GM12873 (cell line): Measurements from ENCODE around the gene CD8B2.

ENCODE experiments used
- TF ChIP-seq, protein P1 (sequence below): IDR thresholded peaks from 2 replicates; pipeline ENCODE4 v1.5.1; 2012; ENCODE audit warnings: low read depth, mild to moderate bottlenecking, moderate library complexity, low read length, control low read depth; ENCODE audit not compliant: insufficient read depth; ENCODE audit errors: missing control alignments

CD8B2 gene

GRCh38 chr2:106546391-106546990 lies 59.3 kb downstream of the CD8B2 start:
- TF ChIP-seq, protein P1, sequence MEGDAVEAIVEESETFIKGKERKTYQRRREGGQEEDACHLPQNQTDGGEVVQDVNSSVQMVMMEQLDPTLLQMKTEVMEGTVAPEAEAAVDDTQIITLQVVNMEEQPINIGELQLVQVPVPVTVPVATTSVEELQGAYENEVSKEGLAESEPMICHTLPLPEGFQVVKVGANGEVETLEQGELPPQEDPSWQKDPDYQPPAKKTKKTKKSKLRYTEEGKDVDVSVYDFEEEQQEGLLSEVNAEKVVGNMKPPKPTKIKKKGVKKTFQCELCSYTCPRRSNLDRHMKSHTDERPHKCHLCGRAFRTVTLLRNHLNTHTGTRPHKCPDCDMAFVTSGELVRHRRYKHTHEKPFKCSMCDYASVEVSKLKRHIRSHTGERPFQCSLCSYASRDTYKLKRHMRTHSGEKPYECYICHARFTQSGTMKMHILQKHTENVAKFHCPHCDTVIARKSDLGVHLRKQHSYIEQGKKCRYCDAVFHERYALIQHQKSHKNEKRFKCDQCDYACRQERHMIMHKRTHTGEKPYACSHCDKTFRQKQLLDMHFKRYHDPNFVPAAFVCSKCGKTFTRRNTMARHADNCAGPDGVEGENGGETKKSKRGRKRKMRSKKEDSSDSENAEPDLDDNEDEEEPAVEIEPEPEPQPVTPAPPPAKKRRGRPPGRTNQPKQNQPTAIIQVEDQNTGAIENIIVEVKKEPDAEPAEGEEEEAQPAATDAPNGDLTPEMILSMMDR = no peak

DNA sequence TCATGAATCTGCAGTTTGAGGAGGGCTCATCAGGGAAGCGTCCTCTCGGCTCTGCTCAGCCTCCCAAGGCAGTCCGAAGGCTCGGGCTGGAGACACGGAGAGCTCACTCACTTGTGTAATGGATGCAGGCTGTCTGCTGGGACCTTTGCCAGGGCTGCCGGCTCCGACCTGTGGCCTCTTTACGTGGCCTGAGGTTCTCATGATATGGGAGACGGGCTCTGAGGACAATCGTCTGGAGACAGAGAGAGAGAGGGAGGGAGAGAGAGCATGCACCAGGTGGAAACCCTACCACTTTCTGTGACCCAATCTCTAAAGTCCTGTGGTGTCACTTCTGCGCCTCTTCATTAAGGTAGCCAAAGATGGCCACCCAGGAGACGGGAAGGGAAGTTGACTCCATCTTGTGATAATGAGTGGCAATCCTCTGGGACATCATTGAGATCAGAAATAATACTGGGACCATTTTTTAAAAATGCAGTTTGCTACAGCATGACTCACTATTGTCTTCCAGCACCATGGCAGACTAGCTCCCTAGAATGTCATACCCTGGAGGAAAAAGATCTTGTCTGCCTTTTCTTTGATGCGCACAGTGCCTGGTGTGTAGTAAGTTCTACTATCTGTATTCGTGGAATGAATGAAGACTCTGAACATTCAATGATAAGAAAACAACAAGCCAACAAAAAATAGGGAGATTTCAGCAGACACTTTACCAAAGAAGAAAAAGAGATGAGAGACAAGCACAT lies 60.2 kb downstream of the CD8B2 start:
- TF ChIP-seq, protein P1 = no peak

- TF ChIP-seq, protein P1 = no peak
Measured at GRCh38 chr2:106551417-106552130, 64.4 kb downstream of the CD8B2 start.

- TF ChIP-seq, protein P1 = no peak
Measured at GRCh38 chr2:106552921-106553320, 65.8 kb downstream of the CD8B2 start.

GRCh38 chr2:106553321-106553720 lies 66.2 kb downstream of the CD8B2 start:
- TF ChIP-seq, protein P1 = no peak

GRCh38 chr2:106554411-106554810 lies 67.2 kb downstream of the CD8B2 start:
- TF ChIP-seq, protein P1 = no peak

DNA sequence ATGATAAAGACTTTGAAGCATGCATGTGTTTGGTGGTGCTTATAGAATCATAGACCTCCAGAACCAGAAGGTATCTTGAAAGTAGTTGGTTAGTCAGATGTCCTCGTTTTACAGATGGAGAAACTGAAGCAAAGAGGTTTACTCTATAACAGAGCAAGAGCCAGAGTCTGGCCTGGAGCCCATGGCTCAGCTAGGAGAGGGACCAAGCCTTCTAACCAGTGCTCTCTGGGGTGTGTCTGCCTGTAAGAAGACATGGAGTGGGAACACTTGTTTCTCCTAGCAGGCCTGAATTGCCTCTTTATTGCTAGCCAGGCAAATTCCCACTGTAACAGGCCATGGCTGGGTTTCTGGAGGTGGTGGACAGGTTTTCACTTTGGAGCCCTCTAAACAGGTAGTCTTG lies 67.9 kb downstream of the CD8B2 start:
- TF ChIP-seq, protein P1 = no peak
